Cardiac fibroblast (primary cell): ENCODE measurements around the gene SLC44A3.

Experiments used
- DNase-seq, 2 donors: peaks; one replicate each; pipeline versions ENCODE4 v3.0.0 to v3.0.0-alpha.2; 2010; ENCODE audit warnings: low read depth in 2 of 2
- H3K4me3 ChIP-seq, 2 donors: replicated peaks in 1 of 2; 1 replicate in 1 of 2; 2 replicates in 1 of 2; pipeline ENCODE4 v1.5.1; 2011; ENCODE audit warnings: low read depth in 2 of 2, low read length in 2 of 2, mild to moderate bottlenecking in 2 of 2, moderate library complexity in 1 of 2
- TF ChIP-seq, protein P1 (sequence below): IDR thresholded peaks from one replicate; pipeline ENCODE4 v1.5.1; 2011; ENCODE audit warnings: low read depth, mild to moderate bottlenecking, low read length, inconsistent platforms

The SLC44A3 gene

DNA sequence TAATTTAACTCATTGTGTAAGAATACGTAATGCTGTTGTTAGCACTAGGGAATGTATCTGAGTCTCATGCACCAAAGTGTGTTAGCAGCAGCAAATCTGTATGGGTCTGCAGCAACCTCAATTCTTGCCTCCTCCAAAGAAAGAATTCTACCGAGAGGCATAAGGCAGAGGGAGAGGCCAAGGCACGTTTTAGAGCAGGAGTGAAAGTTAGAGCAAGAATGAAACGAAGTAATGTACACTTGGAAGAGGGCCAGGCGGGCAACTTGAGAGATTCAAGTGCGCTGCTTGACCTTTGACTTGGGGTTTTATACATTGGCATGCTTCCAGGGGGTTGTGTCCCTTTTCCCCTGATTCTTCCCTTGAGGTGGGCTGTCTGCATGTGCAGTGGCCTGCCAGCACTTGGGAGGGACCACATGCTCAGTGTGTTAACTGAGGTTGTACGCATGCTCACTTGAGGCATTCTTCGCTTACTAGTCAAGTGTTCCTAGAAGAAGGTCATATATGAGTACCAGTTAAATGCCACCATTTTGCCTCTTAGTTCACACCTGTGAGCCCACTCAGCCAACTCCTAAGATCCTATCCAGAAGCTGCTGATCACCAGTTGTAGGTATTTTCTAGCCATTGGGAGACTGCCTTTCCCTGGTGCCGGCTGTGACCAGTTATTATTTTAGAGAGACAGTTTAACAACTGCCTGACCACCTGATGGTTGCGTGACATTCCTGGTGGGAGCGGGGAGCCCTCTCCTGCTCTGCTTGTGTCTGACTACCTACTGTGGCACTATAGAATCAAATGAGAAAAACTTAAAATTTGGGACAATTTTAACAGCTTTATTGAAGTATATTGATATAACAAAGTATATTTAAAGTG is 109.4 kb downstream of the SLC44A3 start:
- peak in 1 of 2 donors; percentile 39 for DNase-seq
- H3K4me3 ChIP-seq, result peak overlapping the region in 1 of 2 donors; percentile 6
- TF ChIP-seq, protein P1, sequence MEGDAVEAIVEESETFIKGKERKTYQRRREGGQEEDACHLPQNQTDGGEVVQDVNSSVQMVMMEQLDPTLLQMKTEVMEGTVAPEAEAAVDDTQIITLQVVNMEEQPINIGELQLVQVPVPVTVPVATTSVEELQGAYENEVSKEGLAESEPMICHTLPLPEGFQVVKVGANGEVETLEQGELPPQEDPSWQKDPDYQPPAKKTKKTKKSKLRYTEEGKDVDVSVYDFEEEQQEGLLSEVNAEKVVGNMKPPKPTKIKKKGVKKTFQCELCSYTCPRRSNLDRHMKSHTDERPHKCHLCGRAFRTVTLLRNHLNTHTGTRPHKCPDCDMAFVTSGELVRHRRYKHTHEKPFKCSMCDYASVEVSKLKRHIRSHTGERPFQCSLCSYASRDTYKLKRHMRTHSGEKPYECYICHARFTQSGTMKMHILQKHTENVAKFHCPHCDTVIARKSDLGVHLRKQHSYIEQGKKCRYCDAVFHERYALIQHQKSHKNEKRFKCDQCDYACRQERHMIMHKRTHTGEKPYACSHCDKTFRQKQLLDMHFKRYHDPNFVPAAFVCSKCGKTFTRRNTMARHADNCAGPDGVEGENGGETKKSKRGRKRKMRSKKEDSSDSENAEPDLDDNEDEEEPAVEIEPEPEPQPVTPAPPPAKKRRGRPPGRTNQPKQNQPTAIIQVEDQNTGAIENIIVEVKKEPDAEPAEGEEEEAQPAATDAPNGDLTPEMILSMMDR, result no peak

DNA sequence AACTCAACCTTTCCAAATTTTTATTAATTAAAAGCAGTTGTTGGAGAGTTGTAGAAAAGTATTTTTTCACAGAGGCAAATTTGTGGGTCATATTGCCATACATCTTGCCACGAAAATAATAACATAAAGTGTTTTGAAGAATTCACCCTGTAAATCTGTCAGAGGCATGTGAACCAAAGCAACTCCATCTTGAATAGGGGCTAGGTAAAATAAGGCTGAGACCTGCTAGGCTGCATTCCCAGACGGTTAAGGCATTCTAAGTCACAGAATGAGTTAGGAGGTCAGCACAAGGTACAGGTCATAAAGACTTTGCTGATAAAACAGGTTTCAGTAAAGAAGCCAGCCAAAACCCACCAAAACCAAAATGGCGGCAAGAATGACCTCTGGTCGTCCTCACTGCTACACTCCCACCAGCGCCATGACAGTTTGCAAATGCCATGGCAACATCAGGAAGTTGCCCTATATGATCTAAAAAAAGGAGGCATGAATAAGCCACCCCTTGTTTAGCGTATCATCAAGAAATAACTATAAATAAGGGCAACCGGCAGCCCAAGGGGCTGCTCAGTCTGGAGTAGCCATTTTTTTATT is 111.2 kb downstream of the SLC44A3 start:
- TF ChIP-seq, protein P1, result no peak
- H3K4me3 ChIP-seq, result no peak overlapping the region
- no peak for DNase-seq

DNA sequence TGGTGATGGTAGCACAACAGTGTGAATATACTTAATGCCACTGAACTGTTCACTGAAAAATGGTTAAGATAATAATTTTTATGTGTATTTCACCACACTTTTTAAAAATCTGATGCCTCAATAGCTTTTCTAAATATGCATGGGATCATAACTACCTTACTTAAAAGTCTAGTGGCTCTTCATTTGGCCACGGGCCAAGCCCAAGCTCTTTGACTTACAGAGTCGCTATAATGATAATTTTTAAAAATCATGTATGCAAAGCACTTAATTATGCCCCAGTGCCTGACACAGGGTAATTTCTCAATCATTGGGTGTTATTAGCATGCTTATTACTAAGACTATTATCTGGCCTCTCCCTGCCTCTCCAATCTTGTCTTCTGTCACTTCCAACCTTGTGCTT is 114.4 kb downstream of the SLC44A3 start:
- TF ChIP-seq, protein P1, result no peak
- H3K4me3 ChIP-seq, result no peak overlapping the region

DNA sequence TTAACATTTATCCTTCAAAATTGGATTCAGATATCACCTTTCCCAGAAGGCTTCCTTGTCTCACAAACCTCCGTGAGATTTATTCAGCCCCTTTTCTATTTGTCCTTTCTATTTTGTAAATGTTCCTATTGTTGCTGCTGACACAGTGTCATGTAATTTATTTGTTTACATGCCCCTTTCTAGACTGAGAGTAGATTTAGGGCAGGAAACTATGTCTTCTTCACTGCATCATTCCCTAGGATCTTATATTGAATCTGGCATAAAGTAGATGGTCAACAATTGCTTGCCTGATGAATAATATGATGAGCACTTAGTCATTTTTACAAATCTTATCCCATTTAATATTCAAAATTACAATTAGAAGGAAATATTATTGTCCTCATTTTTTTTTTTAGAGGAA is 114.9 kb downstream of the SLC44A3 start:
- DNase-seq, result no peak
- TF ChIP-seq, protein P1, result no peak
- no peak overlapping the region for H3K4me3 ChIP-seq

More for the DNA sequence above, 114.4 kb downstream of the SLC44A3 start:
- DNase-seq, result no peak

DNA sequence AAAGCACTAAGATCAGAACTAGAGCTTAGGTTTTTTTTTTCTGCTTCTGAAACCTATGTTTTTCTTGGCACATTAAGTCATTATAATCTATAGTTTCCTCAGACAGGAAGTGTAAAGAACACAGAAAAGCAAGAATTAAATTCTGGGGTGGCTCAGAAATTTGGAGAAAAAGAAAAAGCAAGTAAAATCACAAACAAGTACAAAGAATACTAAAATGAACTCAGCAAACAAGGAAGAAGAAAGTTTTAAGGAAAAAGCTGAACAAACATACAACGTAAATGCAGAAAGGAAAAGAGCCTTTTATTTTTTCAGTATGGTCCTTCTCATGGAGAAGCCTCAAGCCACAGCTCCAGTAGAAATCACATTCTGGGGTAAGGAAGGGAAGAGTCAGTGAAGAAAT is 115.3 kb downstream of the SLC44A3 start:
- no peak overlapping the region for H3K4me3 ChIP-seq

DNA sequence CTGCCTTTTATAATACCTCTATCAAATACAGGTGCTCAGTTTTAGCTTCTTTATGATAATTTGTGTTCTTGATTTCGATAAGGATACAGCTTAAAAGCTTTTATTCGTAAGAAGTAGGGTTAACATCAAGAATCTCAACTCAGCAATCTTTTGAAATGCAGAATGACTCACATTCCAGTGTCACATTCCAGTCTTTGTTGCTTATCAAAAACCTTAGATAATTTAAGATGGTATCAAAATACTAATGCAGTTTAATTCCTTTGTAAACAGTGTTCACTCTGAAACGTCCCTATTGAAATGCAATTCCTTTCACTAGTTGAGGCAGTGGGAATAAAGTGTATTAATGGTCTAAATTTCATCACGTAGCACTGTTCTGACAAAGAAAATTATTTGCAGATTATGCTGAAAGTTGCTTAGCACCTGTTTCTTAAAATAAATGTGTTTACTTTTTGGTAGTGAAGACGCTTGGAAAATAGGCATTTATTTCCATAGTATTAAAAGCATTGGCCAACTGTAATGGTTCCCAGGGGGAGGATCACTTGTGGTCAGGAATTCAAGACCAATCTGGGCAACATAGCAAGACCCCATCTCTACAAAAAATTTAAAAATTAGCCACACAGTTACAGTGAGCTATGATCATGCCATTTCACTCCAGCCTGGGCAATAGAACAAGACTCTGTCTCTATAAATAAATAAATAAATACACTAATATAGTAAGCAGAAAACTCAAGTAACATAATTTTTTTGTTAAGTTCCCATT is 116.9 kb downstream of the SLC44A3 start:
- DNase-seq, result no peak
- TF ChIP-seq, protein P1, result no peak
- no peak overlapping the region for H3K4me3 ChIP-seq

More for the DNA sequence above, 115.3 kb downstream of the SLC44A3 start:
- TF ChIP-seq, protein P1, result no peak
- DNase-seq, result peak in 1 of 2 donors; percentile 36
